Neural crest cell (in vitro differentiated cells): ENCODE results near the gene VIT. TPM values are rescaled to one million over a fixed set of nuclear protein-coding genes. Genes with fewer than 3 reads are reported as not detected.
A peak's percentile ranks its signal among the peaks of the same experiment; 100 is the strongest.

Source experiments
- DNase-seq: peaks from one replicate; pipeline ENCODE4 v3.0.0; 2021; ENCODE audit warnings: low read depth, mixed read lengths, low spot score
- H3K27ac Mint-ChIP-seq: one replicate; pipeline ENCODE4 v1.8.0; 2021; ENCODE audit warnings: mild to moderate bottlenecking, mixed read lengths; ENCODE audit not compliant: unreplicated experiment
- H3K27me3 Mint-ChIP-seq: 2 replicates; pipeline ENCODE4 v1.8.0; 2021; ENCODE audit warnings: low read depth, mild to moderate bottlenecking, mixed read lengths
- H3K36me3 Mint-ChIP-seq: 2 replicates; pipeline ENCODE4 v1.8.0; 2021; ENCODE audit warnings: low read depth, mild to moderate bottlenecking, mixed read lengths
- H3K4me1 Mint-ChIP-seq: 2 replicates; pipeline ENCODE4 v1.8.0; 2021; ENCODE audit warnings: mixed read lengths
- H3K4me3 Mint-ChIP-seq: one replicate; pipeline ENCODE4 v1.8.0; 2021; ENCODE audit warnings: mild to moderate bottlenecking, mixed read lengths
- H3K9me3 Mint-ChIP-seq: 2 replicates; pipeline ENCODE4 v1.8.0; 2021; ENCODE audit warnings: mixed read lengths
- total RNA-seq: library from RNA; stranded (reverse); gene quantifications from 2 replicates; pipeline ENCODE4 v1.2.1, GENCODE V29; 2021
- TF ChIP-seq, protein P1 (sequence below): fragments of 200-600 bp; sonication (generic); conservative IDR thresholded peaks from 2 replicates; pipeline ENCODE4 v1.5.0; 2021; ENCODE audit warnings: antibody characterized with exemption, mild to moderate bottlenecking

VIT gene
- total RNA-seq, 1 donor from 2014 or later: not detected

- TF ChIP-seq, protein P1, sequence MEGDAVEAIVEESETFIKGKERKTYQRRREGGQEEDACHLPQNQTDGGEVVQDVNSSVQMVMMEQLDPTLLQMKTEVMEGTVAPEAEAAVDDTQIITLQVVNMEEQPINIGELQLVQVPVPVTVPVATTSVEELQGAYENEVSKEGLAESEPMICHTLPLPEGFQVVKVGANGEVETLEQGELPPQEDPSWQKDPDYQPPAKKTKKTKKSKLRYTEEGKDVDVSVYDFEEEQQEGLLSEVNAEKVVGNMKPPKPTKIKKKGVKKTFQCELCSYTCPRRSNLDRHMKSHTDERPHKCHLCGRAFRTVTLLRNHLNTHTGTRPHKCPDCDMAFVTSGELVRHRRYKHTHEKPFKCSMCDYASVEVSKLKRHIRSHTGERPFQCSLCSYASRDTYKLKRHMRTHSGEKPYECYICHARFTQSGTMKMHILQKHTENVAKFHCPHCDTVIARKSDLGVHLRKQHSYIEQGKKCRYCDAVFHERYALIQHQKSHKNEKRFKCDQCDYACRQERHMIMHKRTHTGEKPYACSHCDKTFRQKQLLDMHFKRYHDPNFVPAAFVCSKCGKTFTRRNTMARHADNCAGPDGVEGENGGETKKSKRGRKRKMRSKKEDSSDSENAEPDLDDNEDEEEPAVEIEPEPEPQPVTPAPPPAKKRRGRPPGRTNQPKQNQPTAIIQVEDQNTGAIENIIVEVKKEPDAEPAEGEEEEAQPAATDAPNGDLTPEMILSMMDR: no peak
- DNase-seq: no peak
- Mint-ChIP-seq H3K27me3 (no peaks in the 10 kb centered on the region), H3K36me3 (peaks cover 17% of the 10 kb centered on the region), H3K4me1 (no peaks in the 10 kb centered on the region), H3K4me3 (no peak overlapping the region), H3K9me3 (no peaks in the 10 kb centered on the region), H3K27ac (no peak overlapping the region)
Measured at GRCh38 chr2:36849265-36849664, 152.8 kb downstream of the VIT start.

DNA sequence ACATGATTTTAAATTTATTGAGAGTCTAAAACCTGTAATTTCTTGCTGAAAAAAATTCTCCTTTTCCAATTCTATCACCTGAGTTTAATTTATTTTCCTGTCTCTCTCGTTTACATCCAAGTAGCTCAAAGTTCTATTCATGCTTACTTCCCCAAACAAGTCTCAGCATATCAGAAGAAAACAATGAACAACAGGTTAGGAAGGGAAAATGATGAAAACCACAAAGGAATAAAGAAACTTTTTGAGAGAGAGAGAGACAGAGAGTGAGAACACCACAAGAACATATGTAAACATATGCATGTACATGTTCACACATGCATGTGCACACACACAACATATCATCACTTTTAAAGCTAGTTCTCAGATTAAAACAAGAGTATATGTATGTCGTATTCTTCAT lies 157.7 kb downstream of the VIT start:
- TF ChIP-seq, protein P1: no peak
- Mint-ChIP-seq H3K36me3 (peaks cover 18% of the 10 kb centered on the region), H3K27ac (no peak overlapping the region), H3K4me1 (peaks cover 4% of the 10 kb centered on the region), H3K4me3 (no peak overlapping the region), H3K9me3 (no peaks in the 10 kb centered on the region), H3K27me3 (no peaks in the 10 kb centered on the region)
- no peak for DNase-seq

DNA sequence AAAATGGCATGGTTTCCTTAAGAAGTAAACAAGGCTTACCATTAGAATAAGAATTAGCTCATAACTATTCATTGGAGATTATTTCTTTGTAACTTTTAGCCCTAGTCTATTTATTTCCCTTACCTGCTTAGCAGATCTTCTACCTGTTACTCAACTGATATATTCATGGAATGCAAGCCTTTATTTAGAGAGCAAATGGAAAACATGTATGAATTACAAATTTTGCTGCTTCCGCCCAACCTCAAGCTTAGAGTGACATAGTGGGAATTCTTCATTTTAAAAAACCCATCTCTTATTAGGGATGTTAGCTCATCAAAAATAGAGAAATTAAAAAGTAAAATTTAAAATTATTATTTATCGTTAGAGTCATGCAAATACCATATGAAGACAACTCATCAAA lies 158.9 kb downstream of the VIT start:
- H3K4me1 Mint-ChIP-seq: peaks cover 4% of the 10 kb centered on the region
- TF ChIP-seq, protein P1: no peak
- no peak overlapping the region for H3K27ac Mint-ChIP-seq
- no peaks in the 10 kb centered on the region for H3K9me3 Mint-ChIP-seq
- H3K4me3 Mint-ChIP-seq: no peak overlapping the region
- DNase-seq: no peak
- H3K27me3 Mint-ChIP-seq: no peaks in the 10 kb centered on the region
- H3K36me3 Mint-ChIP-seq: peaks cover 18% of the 10 kb centered on the region

DNA sequence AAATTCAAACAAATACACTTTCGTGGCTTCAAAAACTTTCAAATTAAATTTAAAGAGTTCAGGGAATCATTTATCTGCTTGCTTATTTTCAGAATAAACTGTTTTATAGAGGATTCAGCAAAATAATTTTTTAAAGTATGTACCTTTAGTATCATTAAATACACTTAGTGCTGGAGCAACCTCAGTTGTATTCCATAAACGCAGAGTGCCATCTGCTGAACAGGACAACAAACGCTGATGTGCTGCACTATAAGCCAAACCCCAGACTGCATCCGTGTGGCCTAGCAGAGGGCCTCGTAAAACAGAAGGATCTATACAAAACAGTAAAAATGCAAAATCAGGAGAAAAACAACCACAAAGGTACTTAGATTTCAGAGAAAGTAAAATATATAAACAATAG lies 161.2 kb downstream of the VIT start:
- H3K4me1 Mint-ChIP-seq: peaks cover 4% of the 10 kb centered on the region
- H3K27me3 Mint-ChIP-seq: no peaks in the 10 kb centered on the region
- TF ChIP-seq, protein P1: no peak
- peaks cover 17% of the 10 kb centered on the region for H3K36me3 Mint-ChIP-seq
- DNase-seq: no peak
- H3K9me3 Mint-ChIP-seq: peaks cover 3% of the 10 kb centered on the region
- H3K27ac Mint-ChIP-seq: peak overlapping the region; percentile 35
- H3K4me3 Mint-ChIP-seq: no peak overlapping the region

GRCh38 chr2:36858551-36859365 lies 162.3 kb downstream of the VIT start:
- Mint-ChIP-seq H3K27me3 (no peaks in the 10 kb centered on the region), H3K4me1 (peaks cover 4% of the 10 kb centered on the region), H3K36me3 (peaks cover 27% of the 10 kb centered on the region), H3K4me3 (no peak overlapping the region), H3K27ac (peak overlapping the region; percentile 32), H3K9me3 (peaks cover 10% of the 10 kb centered on the region)
- no peak for DNase-seq
- TF ChIP-seq, protein P1: no peak
